IMR-90 (cell line): ENCODE measurements around the gene RASIP1. TPM values are rescaled to one million over a fixed set of nuclear protein-coding genes. Genes with fewer than 3 reads are reported as not detected.

Experiments
- ATAC-seq: fragments of 200-7000 bp; cut with Tn5 transposase; 2 replicates; pipeline ENCODE4 v1.9.1; 2020; ENCODE audit warnings: low read depth, mild to moderate bottlenecking, moderate library complexity
- BruUV-seq: library from RNA; stranded (reverse); fragments of 400-500 nt; replicated peaks from 2 replicates; lab custom pipeline; 2021; lab: Mats Ljungman, UMichigan
- CTCF ChIA-PET: fragments of 300-600 bp; formaldehyde crosslinking; extraction: SDS; loops from one replicate; lab custom pipeline; 2021; ENCODE audit warnings: antibody characterized with exemption; lab: Yijun Ruan, JAX
- POLR2A ChIA-PET: fragments of 300-600 bp; sonication (Branson Sonifier 250); formaldehyde crosslinking; loops from one replicate; lab custom pipeline; 2022; ENCODE audit warnings: antibody characterized with exemption; ENCODE audit not compliant: unreplicated experiment; lab: Charles Lee
- DNase-seq: peaks from one replicate; pipeline ENCODE4 v3.0.0; 2013
- H2AFZ ChIP-seq: replicated peaks from 2 replicates; pipeline ENCODE3; 2013; ENCODE audit warnings: low read length, mild to moderate bottlenecking; ENCODE audit not compliant: poor library complexity
- H2AK5ac ChIP-seq: 2 replicates; pipeline ENCODE4 v1.6.1; 2013; ENCODE audit warnings: low read depth, low read length, inconsistent platforms
- H2AK9ac ChIP-seq: replicated peaks from 2 replicates; pipeline ENCODE3; 2013; ENCODE audit warnings: mild to moderate bottlenecking, low read depth, low read length, moderate library complexity; ENCODE audit not compliant: poor library complexity
- H2BK120ac ChIP-seq: 2 replicates; pipeline ENCODE4 v1.6.1; 2013; ENCODE audit warnings: low read depth, low read length, inconsistent platforms
- H2BK15ac ChIP-seq: 3 replicates; pipeline ENCODE4 v1.6.1; 2013; ENCODE audit warnings: low read depth, low read length, inconsistent platforms
- H2BK20ac ChIP-seq: 2 replicates; pipeline ENCODE4 v1.6.1; 2013; ENCODE audit warnings: low read depth, mild to moderate bottlenecking, inconsistent platforms, low read length, moderate library complexity
- H2BK5ac ChIP-seq: 2 replicates; pipeline ENCODE4 v1.6.1; 2013; ENCODE audit warnings: mild to moderate bottlenecking, low read depth, low read length, inconsistent platforms; ENCODE audit not compliant: poor library complexity, severe bottlenecking
- H3K14ac ChIP-seq: replicated peaks from 2 replicates; pipeline ENCODE4 v1.6.1; 2013; ENCODE audit warnings: low read depth, low read length, inconsistent platforms
- H3K18ac ChIP-seq: 2 replicates; pipeline ENCODE4 v1.6.1; 2013; ENCODE audit warnings: low read depth, low read length, control low read depth
- H3K23ac ChIP-seq: 2 replicates; pipeline ENCODE4 v1.6.1; 2013; ENCODE audit warnings: low read depth, low read length, inconsistent platforms
- H3K27ac ChIP-seq: 2 replicates; pipeline ENCODE4 v1.5.1; 2013; ENCODE audit warnings: mild to moderate bottlenecking, control low read depth, low read length; ENCODE audit not compliant: insufficient read depth
- H3K27me3 ChIP-seq: 2 replicates; pipeline ENCODE4 v1.6.1; 2013; ENCODE audit warnings: low read length; ENCODE audit not compliant: control insufficient read depth, insufficient read depth
- H3K36me3 ChIP-seq: 2 replicates; pipeline ENCODE4 v1.6.1; 2013; ENCODE audit warnings: low read length, mixed read lengths; ENCODE audit not compliant: control insufficient read depth, insufficient read depth
- H3K4ac ChIP-seq: 2 replicates; pipeline ENCODE4 v1.6.1; 2013; ENCODE audit warnings: low read depth, low read length, inconsistent platforms
- H3K4me1 ChIP-seq: 2 replicates; pipeline ENCODE4 v1.6.1; 2013; ENCODE audit warnings: low read length, mixed read lengths; ENCODE audit not compliant: control insufficient read depth, insufficient read depth
- H3K4me2 ChIP-seq: 2 replicates; pipeline ENCODE4 v1.6.1; 2013; ENCODE audit warnings: low read depth, mild to moderate bottlenecking, control low read depth, low read length, moderate library complexity
- H3K4me3 ChIP-seq: 2 replicates; pipeline ENCODE4 v1.5.1; 2013; ENCODE audit warnings: low read depth, mild to moderate bottlenecking, control low read depth, low read length, moderate library complexity; ENCODE audit not compliant: insufficient read depth
- H3K56ac ChIP-seq: 2 replicates; pipeline ENCODE4 v1.6.1; 2013; ENCODE audit warnings: low read length, inconsistent platforms; ENCODE audit not compliant: insufficient read depth; ENCODE audit errors: extremely low read depth
- H3K79me1 ChIP-seq, 2 experiments: 2 replicates each; pipeline ENCODE4 v1.6.1; 2013; ENCODE audit warnings: low read length in 2 of 2, inconsistent platforms in 1 of 2, low read depth in 1 of 2
- H3K9ac ChIP-seq: 2 replicates; pipeline ENCODE4 v1.6.1; 2013; ENCODE audit warnings: low read depth, low read length, control low read depth
- H3K9me1 ChIP-seq: 2 replicates; pipeline ENCODE4 v1.6.1; 2013; ENCODE audit warnings: low read length, inconsistent platforms; ENCODE audit not compliant: insufficient read depth
- H3K9me3 ChIP-seq: 2 replicates; pipeline ENCODE4 v1.6.1; 2013; ENCODE audit warnings: low read length; ENCODE audit not compliant: control insufficient read depth, insufficient read depth
- H4K20me1 ChIP-seq: 2 replicates; pipeline ENCODE4 v1.6.1; 2013; ENCODE audit warnings: low read length, inconsistent platforms; ENCODE audit not compliant: insufficient read depth
- H4K5ac ChIP-seq: 2 replicates; pipeline ENCODE4 v1.6.1; 2013; ENCODE audit warnings: mild to moderate bottlenecking, low read depth, low read length, control low read depth
- H4K8ac ChIP-seq, 2 experiments: 2 replicates each; pipeline ENCODE4 v1.6.1; 2013; ENCODE audit warnings: low read depth in 2 of 2, low read length in 2 of 2, control low read depth in 1 of 2, inconsistent platforms in 1 of 2
- H4K91ac ChIP-seq: 2 replicates; pipeline ENCODE4 v1.6.1; 2013; ENCODE audit warnings: low read depth, low read length, inconsistent platforms; ENCODE audit not compliant: insufficient read depth
- FOS ChIP-seq: fragments of 150-350 bp; IDR thresholded peaks from 2 replicates; pipeline ENCODE4 v1.6.1; 2016; ENCODE audit warnings: low read depth, low read length
- MAFK ChIP-seq: IDR thresholded peaks from 2 replicates; pipeline ENCODE4 v1.6.1; 2012; ENCODE audit warnings: low read depth, low read length, improper control_type of control experiment
- MXI1 ChIP-seq: IDR thresholded peaks from 2 replicates; pipeline ENCODE4 v1.6.1; 2012; ENCODE audit warnings: low read depth, mild to moderate bottlenecking, low read length, moderate library complexity, borderline replicate concordance
- NFE2L2 ChIP-seq: fragments of 150-350 bp; IDR thresholded peaks from 2 replicates; pipeline ENCODE4 v1.6.1; 2016; ENCODE audit warnings: low read depth, mild to moderate bottlenecking, low read length
- POLR2A ChIP-seq: IDR thresholded peaks from 2 replicates; pipeline ENCODE4 v1.6.1; 2012; ENCODE audit warnings: mild to moderate bottlenecking, low read depth, low read length
- SMC3 ChIP-seq: fragments of 150-350 bp; IDR thresholded peaks from 2 replicates; pipeline ENCODE4 v1.6.1; 2016; ENCODE audit warnings: low read depth, mild to moderate bottlenecking, antibody characterized with exemption, low read length, moderate library complexity
- WGBS, 2 experiments: methylation state at CpG; one replicate each; pipeline versions ENCODE4 v1.1.5 to v1.1.7; 2013; ENCODE audit warnings: missing lambda C conversion rate in 2 of 2; ENCODE audit not compliant: insufficient read length in 1 of 2; ENCODE audit errors: extremely low coverage in 2 of 2; 5-methylcytosine and 5-hydroxymethylcytosine counted together
- dilution Hi-C: fragments of 300-500 bp; cut with HindIII; formaldehyde crosslinking; loops from one replicate; pipeline ENCODE4 v1.14.3; 2018; ENCODE audit warnings: low sequenced_read_pairs; ENCODE audit not compliant: unreplicated experiment
- in situ Hi-C: fragments of 300-500 bp; cut with MboI; formaldehyde crosslinking; loops from 3 replicates; pipeline ENCODE4 v1.14.3; 2019; ENCODE audit warnings: low sequenced_read_pairs, inconsistent platforms, mixed read lengths
- intact Hi-C: fragments of 100-400 bp; cut with micrococcal nuclease; formaldehyde crosslinking; loops from 2 replicates; pipeline ENCODE4 v1.10.0; 2022
- polyA plus RNA-seq, 3 experiments: library from polyadenylated mRNA; depleted of rRNA; stranded (reverse); fragments of >200 nt; gene quantifications; 2 replicates each; pipeline ENCODE4 v1.2.3, GENCODE V29; 2012; ENCODE audit warnings: low replicate concordance in 1 of 3
- total RNA-seq: library from RNA; depleted of rRNA; stranded (reverse); fragments of >200 nt; gene quantifications from 2 replicates; pipeline ENCODE4 v1.2.3, GENCODE V29; 2012

RASIP1 gene
- total and polyA plus RNA-seq, 2 of the 4 experiments (the other 2 are of a cell fraction), result 0.18 to 0.51 TPM

GRCh38 chr19:48673436-48674100 lies 66.8 kb downstream of the RASIP1 start:
- Histone ChIP-seq H3K4ac (no peak overlapping the region), H3K9me1 (no peaks in the 10 kb centered on the region), H3K27ac (no peak overlapping the region), H2AK9ac (no peak overlapping the region), H3K23ac (no peak overlapping the region), H4K20me1 (no peaks in the 10 kb centered on the region), H3K36me3 (no peaks in the 10 kb centered on the region), H3K14ac (no peak overlapping the region), H3K4me3 (no peak overlapping the region), H2BK20ac (no peak overlapping the region), H3K4me2 (no peak overlapping the region), H3K9ac (no peak overlapping the region), H3K56ac (no peak overlapping the region), H3K4me1 (no peaks in the 10 kb centered on the region), H2BK5ac (no peak overlapping the region), H3K9me3 (no peaks in the 10 kb centered on the region), H4K91ac (no peak overlapping the region), H2BK15ac (no peak overlapping the region), H4K5ac (no peak overlapping the region), H2AK5ac (no peak overlapping the region), H2BK120ac (no peak overlapping the region), H3K18ac (no peak overlapping the region), H3K79me1 (no peaks in the 10 kb centered on the region), H3K27me3 (peaks cover 9% of the 10 kb centered on the region; the same call in 1 of the 2 replicates), H2AFZ (peak overlapping the region; percentile 39), H4K8ac (no peak overlapping the region)
- ChIA-PET POLR2A (no interaction called here), CTCF (no interaction called here)
- ATAC-seq, result no peak
- dilution Hi-C loops, result no loop called here
- BruUV-seq, result no TSS peak
- in situ Hi-C loops, result no loop called here
- no peak for DNase-seq
- no peak for TF ChIP-seq SMC3
- TF ChIP-seq MXI1, result no peak
- TF ChIP-seq POLR2A, result no peak
- no peak for TF ChIP-seq FOS
- no peak for TF ChIP-seq MAFK
- no peak for TF ChIP-seq NFE2L2
- intact Hi-C loops, result loop anchor here (2.0 kb wide), 1 partner anchor 41 kb away; no protein-coding TSS in a partner anchor
- WGBS, 2 experiments, result 63% methylated on average over 5 of the region's 25 CpGs; no CpG with 5 or more reads in 1 of the 2 experiments
